ENCODE data around the gene PLA2G4F. TPM values are rescaled to one million over a fixed set of nuclear protein-coding genes. Genes with fewer than 3 reads are reported as not detected.

PLA2G4F gene
- total and polyA plus RNA-seq, 10 of the 15 experiments (the other 5 are each of a cell fraction or from before 2014, with no cell fraction given): not detected

- Histone ChIP-seq H3K27ac (ENCODE audit: control insufficient read depth, insufficient read depth) (no peak overlapping the region), H3K9me3 (replicated peaks; ENCODE audit: control insufficient read depth, insufficient read depth, low read length) (no peaks in the 10 kb centered on the region), H3K4me1 (ENCODE audit: control insufficient read depth, insufficient read depth, low read length) (no peaks in the 10 kb centered on the region), H4K20me1 (ENCODE audit: control insufficient read depth, insufficient read depth) (no peaks in the 10 kb centered on the region), H3K4me2 (ENCODE audit: control insufficient read depth, insufficient read depth) (no peak overlapping the region), H3K36me3 (ENCODE audit: control insufficient read depth in 2 of 2, insufficient read depth in 2 of 2, low read length in 1 of 2) (peaks cover 4 to 6% of the 10 kb centered on the region in 2 experiments; a peak in 3 of 4 replicates), H3K27me3 (replicated peaks in 1 of 2; ENCODE audit: control insufficient read depth in 2 of 2, insufficient read depth in 2 of 2, low read length in 1 of 2) (no peaks in the 10 kb centered on the region), H3K79me2 (ENCODE audit: control insufficient read depth, insufficient read depth, low read length) (no peaks in the 10 kb centered on the region), H2AFZ (ENCODE audit: control insufficient read depth, low read depth, low read length) (no peak overlapping the region), H3K9ac (ENCODE audit: control insufficient read depth, insufficient read depth, low read length) (no peak overlapping the region), H3K4me3 (no peak overlapping the region)
- no TSS peak for BruUV-seq (replicated peaks)
- ChIA-PET RAD21 (ENCODE audit: unreplicated experiment) (no interaction called here), POLR2A (no interaction called here), CTCF (interaction anchor here (0.5 kb wide), 1 partner anchor 1506 kb away, joined by 4 read pairs; no protein-coding TSS in a partner anchor), SMC1A (ENCODE audit: uncharacterized antibody, unreplicated experiment) (no interaction called here)
- intact Hi-C loops (cut with micrococcal nuclease; ENCODE audit: unreplicated experiment) (no loop called here), in situ Hi-C loops (cut with MboI) (no loop called here)
- FAIRE-seq: no peak
- ATAC-seq: no peak
- DNase-seq (ENCODE audit: low read depth, low spot score): no peak
- 82% methylated on average over 26 of the region's 27 CpGs for WGBS (ENCODE audit: insufficient coverage, insufficient replicate concordance, low lambda C conversion rate, missing lambda C conversion rate)
- TF ChIP-seq NR2F1 (conservative IDR thresholded peaks at IDR 0.05) (no peak), ZNF274 (IDR thresholded peaks at IDR 0.05; ENCODE audit: insufficient read depth, insufficient read length) (no peak), ZBTB4 (CRISPR knock-in tag; IDR thresholded peaks at IDR 0.05) (no peak), IKZF1 (conservative IDR thresholded peaks at IDR 0.05) (no peak), BCL11A (IDR thresholded peaks at IDR 0.05; ENCODE audit: low read depth, low read length) (no peak), IRF5 (IDR thresholded peaks at IDR 0.05; ENCODE audit: borderline replicate concordance) (no peak), TCF3 (IDR thresholded peaks at IDR 0.05; ENCODE audit: borderline replicate concordance, insufficient read depth, low read depth, low read length) (no peak), SIX5 (IDR thresholded peaks at IDR 0.05; ENCODE audit: low read depth, low read length, severe bottlenecking) (no peak), MYC (IDR thresholded peaks at IDR 0.05; ENCODE audit: insufficient read depth, insufficient read length, insufficient replicate concordance, low read length, severe bottlenecking) (no peak), KDM1A (IDR thresholded peaks at IDR 0.05; ENCODE audit: borderline replicate concordance) (no peak), STAT1 (conservative IDR thresholded peaks at IDR 0.05) (no peak), HDAC6 (IDR thresholded peaks at IDR 0.05; ENCODE audit: unreplicated experiment) (no peak), NR2C1 (IDR thresholded peaks at IDR 0.05) (no peak), FOXM1 (IDR thresholded peaks at IDR 0.05; ENCODE audit: low read depth, low read length) (no peak), ZZZ3 (IDR thresholded peaks at IDR 0.05; ENCODE audit: control insufficient read depth, insufficient read length, low read depth) (no peak)
Measured at GRCh38 chr15:42155546-42156242, 742 bp downstream of the PLA2G4F start.

Measured in GM12878 (cell line).